Activated gamma-delta T cell (primary cell): ENCODE results near the gene STAB1.

Source experiments
- DNase-seq: peaks from one replicate; lab custom pipeline; 2025; lab: John Stamatoyannopoulos, UW

STAB1 gene

GRCh38 chr3:52509753-52510328, 14.7 kb downstream of the STAB1 start:
- DNase-seq, result no peak

GRCh38 chr3:52511509-52511908, 16.4 kb downstream of the STAB1 start:
- DNase-seq, result no peak

GRCh38 chr3:52512105-52512504, 17.0 kb downstream of the STAB1 start:
- no peak for DNase-seq

GRCh38 chr3:52512727-52513126, 17.6 kb downstream of the STAB1 start:
- no peak for DNase-seq

- no peak for DNase-seq
These were observed 18.1 kb downstream of the STAB1 start for GRCh38 chr3:52513281-52513680.

GRCh38 chr3:52514576-52514975, 19.4 kb downstream of the STAB1 start:
- DNase-seq, result no peak

GRCh38 chr3:52515192-52515591, 20.1 kb downstream of the STAB1 start:
- no peak for DNase-seq

GRCh38 chr3:52516509-52517195, 21.5 kb downstream of the STAB1 start:
- no peak for DNase-seq

GRCh38 chr3:52517796-52518722, 22.9 kb downstream of the STAB1 start:
- no peak for DNase-seq

GRCh38 chr3:52518723-52519444, 23.7 kb downstream of the STAB1 start:
- DNase-seq, result no peak

- DNase-seq, result no peak
These were observed 24.5 kb downstream of the STAB1 start for GRCh38 chr3:52519445-52520140.

- DNase-seq, result no peak
These were observed 25.1 kb downstream of the STAB1 start for GRCh38 chr3:52520141-52520667.

- DNase-seq, result no peak
These were observed 25.8 kb downstream of the STAB1 start for GRCh38 chr3:52520716-52521487.

- DNase-seq, result no peak
These were observed 26.3 kb downstream of the STAB1 start for GRCh38 chr3:52521488-52521824.

GRCh38 chr3:52521881-52522650, 26.9 kb downstream of the STAB1 start:
- no peak for DNase-seq

- DNase-seq, result no peak
These were observed 27.6 kb downstream of the STAB1 start for GRCh38 chr3:52522651-52523251.

GRCh38 chr3:52523386-52524257, 28.5 kb downstream of the STAB1 start:
- no peak for DNase-seq

- no peak for DNase-seq
These were observed 29.2 kb downstream of the STAB1 start for GRCh38 chr3:52524258-52524751.
